GM10847 (cell line): ENCODE data around the gene PGC.

Experiments
- POLR2A ChIP-seq: IDR thresholded peaks from 2 replicates; pipeline ENCODE4 v1.6.1; 2011; ENCODE audit not compliant: insufficient read length; ENCODE audit errors: extremely low read depth

The PGC gene

GRCh38 chr6:41694815-41695526 is 52.2 kb downstream of the PGC start:
- no peak for TF ChIP-seq POLR2A

- no peak for TF ChIP-seq POLR2A
Observed at GRCh38 chr6:41693281-41694240, 53.6 kb downstream of the PGC start.

- no peak for TF ChIP-seq POLR2A
Observed at GRCh38 chr6:41692730-41693129, 54.5 kb downstream of the PGC start.

- TF ChIP-seq POLR2A, result no peak
Observed at GRCh38 chr6:41692080-41692675, 55.0 kb downstream of the PGC start.

- no peak for TF ChIP-seq POLR2A
Observed at GRCh38 chr6:41691426-41692079, 55.6 kb downstream of the PGC start.

GRCh38 chr6:41690541-41691330 is 56.5 kb downstream of the PGC start:
- no peak for TF ChIP-seq POLR2A

GRCh38 chr6:41689171-41690008 is 57.8 kb downstream of the PGC start:
- TF ChIP-seq POLR2A, result no peak

GRCh38 chr6:41688256-41688965 is 58.8 kb downstream of the PGC start:
- no peak for TF ChIP-seq POLR2A

GRCh38 chr6:41687501-41688175 is 59.6 kb downstream of the PGC start:
- no peak for TF ChIP-seq POLR2A
